Colonic mucosa (tissue), 4 donors: Measurements from ENCODE around the gene ZNF697. TPM values are rescaled to one million over a fixed set of nuclear protein-coding genes. Genes with fewer than 3 reads are reported as not detected.
"Not testable (repeated sequence)": the region's sequence is repeated elsewhere in the genome, so short reads cannot be mapped to it uniquely, and the experiment has no call there.

ENCODE experiments used
- DNase-seq: peaks from one replicate; pipeline ENCODE4 v3.0.0-alpha.2; 2020
- H3K27ac ChIP-seq: fragments of 200-600 bp; one replicate; pipeline ENCODE4 v1.8.0; 2021
- H3K27me3 ChIP-seq: fragments of 200-600 bp; one replicate; pipeline ENCODE4 v1.8.0; 2021
- H3K36me3 ChIP-seq: fragments of 200-600 bp; one replicate; pipeline ENCODE4 v1.8.0; 2021
- H3K4me1 ChIP-seq: fragments of 200-600 bp; one replicate; pipeline ENCODE4 v1.8.0; 2021; ENCODE audit warnings: mild to moderate bottlenecking
- H3K4me3 ChIP-seq: fragments of 200-600 bp; one replicate; pipeline ENCODE4 v1.8.0; 2021
- H3K9ac ChIP-seq, 2 donors: one replicate each; pipeline ENCODE4 v1.7.0; 2013; ENCODE audit warnings: control low read depth in 2 of 2, low read depth in 2 of 2, low read length in 2 of 2
- H3K9me3 ChIP-seq: fragments of 200-600 bp; one replicate; pipeline ENCODE4 v1.8.0; 2021
- intact Hi-C: fragments of 100-400 bp; cut with DNase I; formaldehyde crosslinking; loops from one replicate; pipeline ENCODE4 v1.14.1; 2022
- total RNA-seq, 2 donors: library from RNA; stranded (reverse); fragmentation: NEBNext Ultra II Directional in 1 of 2; extraction: Animal tissue kit (Norgen Biotek cat#: 25700) in 1 of 2; gene quantifications; one replicate each; pipeline ENCODE4 v1.2.1, GENCODE V29; 2021
- TF ChIP-seq, protein P1 (sequence below): fragments of 200-600 bp; IDR thresholded peaks from one replicate; pipeline ENCODE4 v1.8.0; 2022; ENCODE audit warnings: antibody characterized with exemption, mild to moderate bottlenecking
- donor health status: healthy.
- donor health status: DM: no; HTN: no; CAD: no.
- donor health status: DM: no; HTN: no; CAD: no.

The ZNF697 gene
- total RNA-seq, 2 donors from 2014 or later: 2.1 to 3.2 TPM

DNA sequence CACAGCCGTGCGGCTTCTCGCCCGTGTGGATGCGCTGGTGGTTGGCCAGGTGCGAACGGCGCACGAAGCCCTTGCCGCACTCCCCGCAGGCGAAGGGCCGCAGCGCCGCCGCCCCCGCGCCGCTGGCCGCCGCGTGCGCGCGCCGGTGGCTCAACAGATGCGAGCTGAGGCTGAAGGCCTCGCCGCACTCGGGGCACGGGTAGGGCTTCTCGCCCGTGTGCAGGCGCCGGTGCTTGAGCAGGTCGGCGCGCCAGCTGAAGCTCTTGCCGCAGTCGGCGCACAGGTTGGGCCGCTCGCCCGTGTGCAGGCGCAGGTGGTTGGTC, 24.9 kb downstream of the ZNF697 start:
- no peak for DNase-seq
- H3K27me3 ChIP-seq: no peaks in the 10 kb centered on the region
- H3K27ac ChIP-seq: no peak overlapping the region
- H3K4me1 ChIP-seq: no peaks in the 10 kb centered on the region
- TF ChIP-seq, protein P1, sequence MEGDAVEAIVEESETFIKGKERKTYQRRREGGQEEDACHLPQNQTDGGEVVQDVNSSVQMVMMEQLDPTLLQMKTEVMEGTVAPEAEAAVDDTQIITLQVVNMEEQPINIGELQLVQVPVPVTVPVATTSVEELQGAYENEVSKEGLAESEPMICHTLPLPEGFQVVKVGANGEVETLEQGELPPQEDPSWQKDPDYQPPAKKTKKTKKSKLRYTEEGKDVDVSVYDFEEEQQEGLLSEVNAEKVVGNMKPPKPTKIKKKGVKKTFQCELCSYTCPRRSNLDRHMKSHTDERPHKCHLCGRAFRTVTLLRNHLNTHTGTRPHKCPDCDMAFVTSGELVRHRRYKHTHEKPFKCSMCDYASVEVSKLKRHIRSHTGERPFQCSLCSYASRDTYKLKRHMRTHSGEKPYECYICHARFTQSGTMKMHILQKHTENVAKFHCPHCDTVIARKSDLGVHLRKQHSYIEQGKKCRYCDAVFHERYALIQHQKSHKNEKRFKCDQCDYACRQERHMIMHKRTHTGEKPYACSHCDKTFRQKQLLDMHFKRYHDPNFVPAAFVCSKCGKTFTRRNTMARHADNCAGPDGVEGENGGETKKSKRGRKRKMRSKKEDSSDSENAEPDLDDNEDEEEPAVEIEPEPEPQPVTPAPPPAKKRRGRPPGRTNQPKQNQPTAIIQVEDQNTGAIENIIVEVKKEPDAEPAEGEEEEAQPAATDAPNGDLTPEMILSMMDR: no peak
- H3K9me3 ChIP-seq: no peaks in the 10 kb centered on the region
- no peaks in the 10 kb centered on the region for H3K36me3 ChIP-seq
- intact Hi-C loops: no loop called here
- H3K9ac ChIP-seq: no peak overlapping the region
- no peak overlapping the region for H3K4me3 ChIP-seq

- no peak for DNase-seq
- intact Hi-C loops: no loop called here
These were observed 25.5 kb downstream of the ZNF697 start for GRCh38 chr1:119622311-119623192.

GRCh38 chr1:119621705-119622104, 26.4 kb downstream of the ZNF697 start:
- no peak overlapping the region for H3K27ac ChIP-seq
- H3K36me3 ChIP-seq: no peaks in the 10 kb centered on the region
- H3K9ac ChIP-seq: no peak overlapping the region
- H3K4me1 ChIP-seq: no peaks in the 10 kb centered on the region
- no peaks in the 10 kb centered on the region for H3K9me3 ChIP-seq
- DNase-seq: peak; percentile 52
- no peaks in the 10 kb centered on the region for H3K27me3 ChIP-seq
- H3K4me3 ChIP-seq: no peak overlapping the region
- intact Hi-C loops: no loop called here
- TF ChIP-seq, protein P1: no peak

More at GRCh38 chr1:119622311-119623192, 25.5 kb downstream of the ZNF697 start:
- Histone ChIP-seq H3K9me3 (no peaks in the 10 kb centered on the region), H3K27ac (no peak overlapping the region), H3K27me3 (no peaks in the 10 kb centered on the region), H3K36me3 (no peaks in the 10 kb centered on the region), H3K4me3 (no peak overlapping the region), H3K9ac (no peak overlapping the region), H3K4me1 (no peaks in the 10 kb centered on the region)
- TF ChIP-seq, protein P1: no peak

DNA sequence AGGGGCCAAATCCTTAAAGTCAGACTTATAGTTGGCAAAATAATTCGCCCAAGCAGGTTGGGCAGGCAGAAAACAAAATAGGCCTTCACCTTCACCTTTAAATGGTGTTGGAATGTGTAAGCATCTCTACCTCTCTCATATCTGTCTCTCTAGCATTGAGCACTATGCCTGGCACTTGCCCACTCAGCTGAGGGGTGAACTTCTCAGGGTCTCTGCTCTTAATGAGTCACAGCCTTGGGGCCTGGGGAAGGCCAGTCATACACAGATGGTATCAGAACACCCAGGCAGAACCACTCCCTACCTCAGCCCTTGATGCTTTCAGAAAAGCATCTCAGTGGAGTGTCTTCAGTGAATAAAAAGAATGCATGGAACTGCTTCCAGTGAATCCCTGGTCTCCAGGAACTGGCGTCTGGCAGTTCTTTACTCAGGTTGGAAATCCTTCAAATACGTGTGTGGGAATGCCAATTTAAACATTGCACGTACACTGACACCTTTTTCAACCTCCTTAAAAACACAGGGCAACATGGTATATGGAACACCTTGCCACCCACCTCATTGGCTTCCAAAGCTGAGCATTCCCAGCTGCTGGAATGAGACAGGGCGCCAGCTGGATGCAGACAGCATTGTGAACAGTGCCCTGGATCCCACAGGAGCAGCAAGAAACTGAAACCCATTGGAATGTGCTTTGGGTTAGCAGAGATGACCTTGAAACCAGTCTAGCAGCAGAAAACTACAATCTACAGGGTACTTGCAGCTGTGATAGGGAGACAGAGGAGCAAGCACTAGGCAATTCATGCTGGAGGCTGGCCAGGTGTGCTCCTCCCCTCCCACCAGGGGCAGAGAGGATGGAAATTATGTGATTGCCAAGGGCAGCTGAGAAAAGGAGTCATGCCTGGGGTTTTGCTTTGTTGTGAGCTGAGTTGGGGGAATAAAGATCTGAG, 30.0 kb downstream of the ZNF697 start:
- Histone ChIP-seq H3K4me1 (no peaks in the 10 kb centered on the region), H3K27ac (no peak overlapping the region), H3K9me3 (no peaks in the 10 kb centered on the region), H3K9ac (no peak overlapping the region), H3K27me3 (no peaks in the 10 kb centered on the region), H3K36me3 (no peaks in the 10 kb centered on the region), H3K4me3 (no peak overlapping the region)
- TF ChIP-seq, protein P1: no peak
- no peak for DNase-seq
- intact Hi-C loops: no loop called here

DNA sequence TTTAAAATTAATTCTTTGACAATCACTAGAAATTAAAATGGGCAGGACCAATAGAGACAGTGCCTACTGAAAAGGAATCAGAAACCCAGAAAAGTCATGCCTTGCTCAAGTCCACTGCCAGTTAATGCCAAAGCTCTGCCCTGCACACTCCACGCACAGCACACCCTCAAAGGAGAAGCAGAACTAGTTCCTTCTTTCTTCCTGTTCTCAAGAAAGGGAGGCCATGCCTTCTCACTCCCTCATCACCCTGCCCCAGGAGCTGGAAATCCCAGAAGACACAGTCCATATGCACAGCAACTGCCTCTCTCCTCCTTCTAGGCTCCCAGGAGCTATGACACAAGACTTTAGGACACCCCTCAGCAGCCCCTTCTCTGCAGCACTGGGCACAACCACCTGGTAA, 31.3 kb downstream of the ZNF697 start:
- H3K36me3 ChIP-seq, H3K4me1 ChIP-seq, H3K4me3 ChIP-seq, intact Hi-C loops, H3K9me3 ChIP-seq, H3K27me3 ChIP-seq, DNase-seq, H3K27ac ChIP-seq, H3K9ac ChIP-seq: not testable (repeated sequence)

DNA sequence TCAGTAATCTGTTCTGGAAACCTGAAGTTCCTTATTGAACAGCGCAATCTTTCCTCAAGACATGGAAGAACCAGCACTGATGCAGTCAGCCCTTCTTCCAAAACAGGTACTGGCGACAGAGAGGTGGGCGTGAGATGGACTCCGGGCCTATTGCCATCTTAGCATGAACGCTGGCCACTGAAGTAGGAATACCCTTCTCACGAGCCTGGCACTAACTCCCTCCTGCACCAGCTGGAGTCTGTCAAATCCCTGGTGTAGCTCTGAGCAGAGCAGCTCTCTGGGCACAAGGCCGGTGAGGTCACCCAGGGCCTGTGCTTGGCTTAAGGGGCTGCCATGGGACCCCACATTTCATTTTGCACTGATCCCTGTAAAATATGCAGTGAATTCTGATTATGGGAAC, 33.0 kb downstream of the ZNF697 start:
- H3K27me3 ChIP-seq, H3K9me3 ChIP-seq, H3K4me1 ChIP-seq, H3K36me3 ChIP-seq, intact Hi-C loops, H3K9ac ChIP-seq, H3K27ac ChIP-seq, H3K4me3 ChIP-seq, DNase-seq: not testable (repeated sequence)
